Astrocyte (in vitro differentiated cells and primary cell): Measurements from ENCODE around the gene ANKRD28. TPM values are rescaled to one million over a fixed set of nuclear protein-coding genes. Genes with fewer than 3 reads are reported as not detected.
"Not testable (repeated sequence)": the region's sequence is repeated elsewhere in the genome, so short reads cannot be mapped to it uniquely, and the experiment has no call there.

Experiments used
- DNase-seq: peaks from one replicate; pipeline ENCODE4 v3.0.0-alpha.2; 2010; ENCODE audit warnings: low read depth
- FAIRE-seq: peaks from 2 replicates; lab custom pipeline; 2011; peaks lifted over from hg19 to GRCh38; lab: Jason Lieb, UNC
- H2AFZ ChIP-seq: 2 replicates; pipeline ENCODE4 v1.6.0; 2012; ENCODE audit warnings: low read depth, low read length, inconsistent platforms
- H3K27ac ChIP-seq: 2 replicates; pipeline ENCODE4 v1.5.1; 2011; ENCODE audit warnings: low read depth, low read length, inconsistent platforms
- H3K27me3 ChIP-seq: 2 replicates; pipeline ENCODE4 v1.6.0; 2011; ENCODE audit warnings: low read length, inconsistent platforms; ENCODE audit not compliant: insufficient read depth
- H3K36me3 ChIP-seq: 2 replicates; pipeline ENCODE4 v1.5.1; 2011; ENCODE audit warnings: low read length, inconsistent platforms; ENCODE audit not compliant: insufficient read depth
- H3K4me1 ChIP-seq: 2 replicates; pipeline ENCODE4 v1.5.1; 2011; ENCODE audit warnings: low read length, inconsistent platforms; ENCODE audit not compliant: insufficient read depth
- H3K4me2 ChIP-seq: 2 replicates; pipeline ENCODE4 v1.6.0; 2012; ENCODE audit warnings: low read length, inconsistent platforms
- H3K4me3 ChIP-seq: 2 replicates; pipeline ENCODE4 v1.5.1; 2011; ENCODE audit warnings: low read depth, mild to moderate bottlenecking, low read length, inconsistent platforms; ENCODE audit not compliant: insufficient read depth
- H3K79me2 ChIP-seq: 2 replicates; pipeline ENCODE4 v1.6.0; 2012; ENCODE audit warnings: mild to moderate bottlenecking, low read length, inconsistent platforms; ENCODE audit not compliant: insufficient read depth
- H3K9ac ChIP-seq: 2 replicates; pipeline ENCODE4 v1.6.0; 2012; ENCODE audit warnings: mild to moderate bottlenecking, low read length, inconsistent platforms
- H3K9me3 ChIP-seq: 2 replicates; pipeline ENCODE4 v1.5.1; 2012; ENCODE audit warnings: low read depth, mild to moderate bottlenecking, low read length, inconsistent platforms; ENCODE audit not compliant: insufficient read depth
- H4K20me1 ChIP-seq: 2 replicates; pipeline ENCODE4 v1.6.0; 2012; ENCODE audit warnings: low read length, inconsistent platforms; ENCODE audit not compliant: insufficient read depth
- H3K27ac Mint-ChIP-seq: one replicate; pipeline ENCODE4 v1.8.0; 2021; ENCODE audit warnings: mild to moderate bottlenecking, mixed read lengths; ENCODE audit not compliant: unreplicated experiment
- H3K27me3 Mint-ChIP-seq: one replicate; pipeline ENCODE4 v1.8.0; 2021; ENCODE audit warnings: low read depth, mixed read lengths; ENCODE audit not compliant: unreplicated experiment
- H3K36me3 Mint-ChIP-seq: one replicate; pipeline ENCODE4 v1.8.0; 2021; ENCODE audit warnings: low read depth, mixed read lengths; ENCODE audit not compliant: unreplicated experiment
- H3K4me1 Mint-ChIP-seq: one replicate; pipeline ENCODE4 v1.8.0; 2021; ENCODE audit warnings: low read depth, mixed read lengths; ENCODE audit not compliant: unreplicated experiment
- H3K4me3 Mint-ChIP-seq: one replicate; pipeline ENCODE4 v1.8.0; 2021; ENCODE audit warnings: mild to moderate bottlenecking, moderate library complexity, mixed read lengths; ENCODE audit not compliant: unreplicated experiment
- H3K9me3 Mint-ChIP-seq: one replicate; pipeline ENCODE4 v1.8.0; 2021; ENCODE audit warnings: mild to moderate bottlenecking, mixed read lengths; ENCODE audit not compliant: unreplicated experiment
- EZH2 ChIP-seq: IDR thresholded peaks from 2 replicates; pipeline ENCODE4 v1.6.1; 2012; ENCODE audit warnings: mild to moderate bottlenecking, low read length, inconsistent platforms; ENCODE audit not compliant: insufficient read depth
- total RNA-seq: library from RNA; stranded (reverse); gene quantifications from 2 replicates; pipeline ENCODE4 v1.2.1, GENCODE V29; 2021
- TF ChIP-seq, protein P1 (sequence below): IDR thresholded peaks from 2 replicates; pipeline ENCODE4 v1.5.1; 2011; ENCODE audit warnings: low read depth, mild to moderate bottlenecking, inconsistent platforms, low read length, moderate library complexity; ENCODE audit not compliant: insufficient read depth

The ANKRD28 gene
- total RNA-seq, 1 donor from 2014 or later = 61.3 TPM

DNA sequence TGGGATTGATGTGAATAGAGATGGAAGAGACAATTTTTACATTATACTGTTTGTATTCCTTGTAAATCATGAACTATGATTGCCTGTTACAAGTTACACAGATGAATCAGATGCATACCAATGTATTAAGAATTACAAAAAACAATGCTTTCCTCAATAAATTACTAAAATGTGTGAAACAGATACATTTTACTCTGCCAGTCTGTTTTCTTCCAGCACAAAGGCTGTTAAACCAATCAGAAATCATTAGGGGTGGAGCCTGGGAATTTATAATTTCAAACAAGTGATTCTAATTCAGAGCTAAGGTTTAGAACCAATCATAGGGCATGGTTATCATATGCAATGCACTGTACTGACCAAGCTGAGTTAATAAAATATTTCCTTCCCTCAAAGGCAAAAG lies 21.8 kb upstream of the ANKRD28 start:
- Mint-ChIP-seq H3K4me1 (peaks cover 9% of the 10 kb centered on the region), H3K27ac (no peak overlapping the region), H3K27me3 (no peaks in the 10 kb centered on the region), H3K36me3 (no peaks in the 10 kb centered on the region), H3K4me3 (no peak overlapping the region), H3K9me3 (no peaks in the 10 kb centered on the region)
- H3K4me3 ChIP-seq = no peak overlapping the region
- no peaks in the 10 kb centered on the region for H3K36me3 ChIP-seq
- H3K79me2 ChIP-seq = peaks cover 71% of the 10 kb centered on the region
- no peak overlapping the region for H3K27ac ChIP-seq
- H3K9ac ChIP-seq = no peak overlapping the region
- H2AFZ ChIP-seq = no peak overlapping the region
- H3K4me2 ChIP-seq = no peak overlapping the region
- DNase-seq = no peak
- FAIRE-seq = no peak
- no peak for TF ChIP-seq EZH2
- TF ChIP-seq, protein P1, sequence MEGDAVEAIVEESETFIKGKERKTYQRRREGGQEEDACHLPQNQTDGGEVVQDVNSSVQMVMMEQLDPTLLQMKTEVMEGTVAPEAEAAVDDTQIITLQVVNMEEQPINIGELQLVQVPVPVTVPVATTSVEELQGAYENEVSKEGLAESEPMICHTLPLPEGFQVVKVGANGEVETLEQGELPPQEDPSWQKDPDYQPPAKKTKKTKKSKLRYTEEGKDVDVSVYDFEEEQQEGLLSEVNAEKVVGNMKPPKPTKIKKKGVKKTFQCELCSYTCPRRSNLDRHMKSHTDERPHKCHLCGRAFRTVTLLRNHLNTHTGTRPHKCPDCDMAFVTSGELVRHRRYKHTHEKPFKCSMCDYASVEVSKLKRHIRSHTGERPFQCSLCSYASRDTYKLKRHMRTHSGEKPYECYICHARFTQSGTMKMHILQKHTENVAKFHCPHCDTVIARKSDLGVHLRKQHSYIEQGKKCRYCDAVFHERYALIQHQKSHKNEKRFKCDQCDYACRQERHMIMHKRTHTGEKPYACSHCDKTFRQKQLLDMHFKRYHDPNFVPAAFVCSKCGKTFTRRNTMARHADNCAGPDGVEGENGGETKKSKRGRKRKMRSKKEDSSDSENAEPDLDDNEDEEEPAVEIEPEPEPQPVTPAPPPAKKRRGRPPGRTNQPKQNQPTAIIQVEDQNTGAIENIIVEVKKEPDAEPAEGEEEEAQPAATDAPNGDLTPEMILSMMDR = no peak
- H3K4me1 ChIP-seq = no peaks in the 10 kb centered on the region
- H3K27me3 ChIP-seq = no peaks in the 10 kb centered on the region
- H4K20me1 ChIP-seq = no peaks in the 10 kb centered on the region
- H3K9me3 ChIP-seq = no peaks in the 10 kb centered on the region

DNA sequence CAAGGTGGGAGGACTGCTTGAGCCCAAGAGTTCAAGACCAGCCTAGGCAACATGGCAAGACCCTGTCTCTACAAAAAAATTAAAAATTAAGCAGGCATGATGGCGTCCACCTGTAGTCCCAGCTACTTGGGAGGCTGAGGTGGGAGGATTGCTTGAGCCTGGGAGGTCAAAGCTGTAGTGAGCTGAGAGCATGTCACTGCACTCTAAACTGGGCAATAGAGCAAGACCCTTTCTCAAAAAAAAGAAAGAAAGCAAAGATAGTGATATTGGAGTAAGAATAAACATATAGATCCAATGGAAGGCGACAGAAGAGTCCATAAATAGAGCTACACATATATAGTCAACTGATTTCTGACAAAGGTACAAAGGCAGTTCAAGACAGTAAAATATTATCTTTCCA lies 21.3 kb upstream of the ANKRD28 start:
- Histone ChIP-seq H2AFZ (no peak overlapping the region), H3K79me2 (peaks cover 69% of the 10 kb centered on the region), H3K4me2 (no peak overlapping the region), H3K9me3 (no peaks in the 10 kb centered on the region), H3K9ac (no peak overlapping the region), H4K20me1 (no peaks in the 10 kb centered on the region), H3K27ac (no peak overlapping the region), H3K4me3 (no peak overlapping the region), H3K4me1 (no peaks in the 10 kb centered on the region), H3K36me3 (no peaks in the 10 kb centered on the region), H3K27me3 (no peaks in the 10 kb centered on the region)
- H3K36me3 Mint-ChIP-seq = no peaks in the 10 kb centered on the region
- FAIRE-seq = peak; percentile 64
- no peak overlapping the region for H3K4me3 Mint-ChIP-seq
- no peak overlapping the region for H3K27ac Mint-ChIP-seq
- H3K4me1 Mint-ChIP-seq = peaks cover 9% of the 10 kb centered on the region
- no peaks in the 10 kb centered on the region for H3K27me3 Mint-ChIP-seq
- H3K9me3 Mint-ChIP-seq = no peaks in the 10 kb centered on the region
- no peak for DNase-seq
- TF ChIP-seq, protein P1 = no peak

DNA sequence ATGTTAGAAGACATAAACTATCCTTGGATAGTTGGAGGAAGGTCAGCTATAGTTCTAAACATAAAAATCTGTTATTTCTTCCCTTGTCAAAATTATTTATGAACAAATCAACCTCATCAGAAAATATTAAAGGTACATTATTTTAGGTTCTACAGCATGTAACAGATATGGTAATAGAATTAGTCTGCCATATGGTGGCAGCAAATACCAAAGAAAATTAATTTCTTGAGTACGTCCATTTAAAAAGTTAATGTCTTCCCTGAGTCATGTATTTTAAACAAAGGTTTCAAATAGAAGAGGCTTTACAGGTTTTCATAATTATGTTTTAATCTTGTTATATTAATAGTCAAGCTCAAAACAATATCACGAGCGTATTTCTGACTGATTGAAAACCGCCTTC lies 17.9 kb upstream of the ANKRD28 start:
- H3K27me3 ChIP-seq = no peaks in the 10 kb centered on the region
- DNase-seq (peak; percentile 59), FAIRE-seq (no peak)
- no peak for TF ChIP-seq EZH2
- TF ChIP-seq, protein P1 = peak; percentile 36
- peak overlapping the region; percentile 20 for H3K9ac ChIP-seq
- no peaks in the 10 kb centered on the region for H3K9me3 ChIP-seq
- Mint-ChIP-seq H3K27ac (no peak overlapping the region), H3K4me3 (no peak overlapping the region), H3K4me1 (peaks cover 7% of the 10 kb centered on the region), H3K36me3 (no peaks in the 10 kb centered on the region), H3K27me3 (no peaks in the 10 kb centered on the region), H3K9me3 (no peaks in the 10 kb centered on the region)
- H3K4me2 ChIP-seq = no peak overlapping the region
- H3K27ac ChIP-seq = no peak overlapping the region
- peaks cover 55% of the 10 kb centered on the region for H3K79me2 ChIP-seq
- H2AFZ ChIP-seq = no peak overlapping the region
- no peaks in the 10 kb centered on the region for H3K4me1 ChIP-seq
- no peaks in the 10 kb centered on the region for H3K36me3 ChIP-seq
- H4K20me1 ChIP-seq = no peaks in the 10 kb centered on the region
- H3K4me3 ChIP-seq = no peak overlapping the region

DNA sequence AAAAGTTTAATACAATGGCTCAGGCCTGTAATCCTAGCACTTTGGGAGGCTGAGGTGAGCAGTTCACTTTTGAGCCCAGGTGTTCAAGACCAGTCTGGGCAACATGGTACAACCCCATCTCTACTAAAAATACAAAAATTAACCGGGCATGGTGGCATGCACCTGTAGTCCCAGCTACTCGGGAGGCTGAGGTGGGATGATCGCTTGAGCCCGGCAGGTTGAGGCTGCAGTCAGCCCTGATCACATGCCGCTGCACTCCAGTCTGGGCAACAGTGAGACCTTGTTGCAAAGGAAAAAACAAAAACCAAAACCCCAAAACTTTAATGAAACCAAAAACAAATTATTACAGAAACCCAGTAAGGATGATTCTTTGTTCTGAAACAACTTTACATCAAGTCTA lies 15.3 kb upstream of the ANKRD28 start:
- not testable (repeated sequence) for H3K4me2 ChIP-seq, H3K4me3 ChIP-seq, DNase-seq, H3K27ac ChIP-seq, H3K36me3 ChIP-seq, H3K4me3 Mint-ChIP-seq, H4K20me1 ChIP-seq, H3K9me3 ChIP-seq, H3K36me3 Mint-ChIP-seq, H2AFZ ChIP-seq, H3K27me3 ChIP-seq, H3K9ac ChIP-seq, H3K27ac Mint-ChIP-seq, FAIRE-seq, H3K4me1 ChIP-seq, H3K9me3 Mint-ChIP-seq, H3K27me3 Mint-ChIP-seq
- H3K4me1 Mint-ChIP-seq = peaks cover 11% of the 10 kb centered on the region
- H3K79me2 ChIP-seq = peaks cover 50% of the 10 kb centered on the region
